NB4 (cell line): Measurements from ENCODE around the gene BRINP2.

Experiments
- POLR2A ChIP-seq: IDR thresholded peaks from 2 replicates; pipeline ENCODE4 v1.6.1; 2011; ENCODE audit warnings: mild to moderate bottlenecking; ENCODE audit not compliant: insufficient read length; ENCODE audit errors: extremely low read depth
- TF ChIP-seq, protein P1 (sequence below): IDR thresholded peaks from one replicate; pipeline ENCODE4 v1.5.1; 2012; ENCODE audit warnings: low read depth, low read length

DNA sequence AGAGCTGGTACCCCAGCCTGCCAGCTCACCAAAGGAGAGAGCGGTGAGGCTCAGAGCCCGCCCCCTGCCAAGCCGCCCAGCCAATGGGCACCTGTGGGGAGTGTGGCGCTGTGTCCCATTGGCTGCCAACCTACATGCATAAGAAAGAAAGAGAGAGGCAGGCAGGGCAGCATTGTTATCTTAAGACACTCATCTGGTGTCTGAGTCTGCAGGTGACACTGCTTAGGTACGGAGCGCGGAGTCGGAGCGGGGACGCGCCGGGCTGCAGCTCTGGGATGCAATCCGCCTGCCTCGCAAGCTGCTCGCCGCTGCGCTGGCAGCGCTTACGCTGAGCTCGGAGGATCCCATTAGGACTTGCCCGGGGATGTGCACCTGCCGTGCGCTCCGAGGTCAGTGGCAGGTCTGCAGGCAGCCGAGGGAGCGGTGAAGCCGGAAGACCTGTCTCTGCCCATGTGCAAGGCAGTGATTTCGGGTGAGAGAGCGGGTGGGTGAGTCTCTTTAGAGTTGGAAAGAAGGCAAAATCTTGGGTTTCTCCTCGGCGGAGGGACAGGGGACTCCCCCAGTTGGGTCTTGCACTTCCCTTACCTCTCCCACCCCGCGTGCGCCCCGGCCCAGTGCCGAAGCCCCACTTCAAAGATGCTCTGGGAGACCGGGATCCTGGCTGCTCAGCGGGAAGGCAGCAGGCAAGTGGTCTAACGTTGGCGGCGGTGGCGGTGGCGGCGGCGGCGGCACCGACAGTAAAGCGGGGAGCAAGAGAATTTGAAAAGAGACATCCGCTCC is at the start of gene BRINP2:
- TF ChIP-seq, protein P1, sequence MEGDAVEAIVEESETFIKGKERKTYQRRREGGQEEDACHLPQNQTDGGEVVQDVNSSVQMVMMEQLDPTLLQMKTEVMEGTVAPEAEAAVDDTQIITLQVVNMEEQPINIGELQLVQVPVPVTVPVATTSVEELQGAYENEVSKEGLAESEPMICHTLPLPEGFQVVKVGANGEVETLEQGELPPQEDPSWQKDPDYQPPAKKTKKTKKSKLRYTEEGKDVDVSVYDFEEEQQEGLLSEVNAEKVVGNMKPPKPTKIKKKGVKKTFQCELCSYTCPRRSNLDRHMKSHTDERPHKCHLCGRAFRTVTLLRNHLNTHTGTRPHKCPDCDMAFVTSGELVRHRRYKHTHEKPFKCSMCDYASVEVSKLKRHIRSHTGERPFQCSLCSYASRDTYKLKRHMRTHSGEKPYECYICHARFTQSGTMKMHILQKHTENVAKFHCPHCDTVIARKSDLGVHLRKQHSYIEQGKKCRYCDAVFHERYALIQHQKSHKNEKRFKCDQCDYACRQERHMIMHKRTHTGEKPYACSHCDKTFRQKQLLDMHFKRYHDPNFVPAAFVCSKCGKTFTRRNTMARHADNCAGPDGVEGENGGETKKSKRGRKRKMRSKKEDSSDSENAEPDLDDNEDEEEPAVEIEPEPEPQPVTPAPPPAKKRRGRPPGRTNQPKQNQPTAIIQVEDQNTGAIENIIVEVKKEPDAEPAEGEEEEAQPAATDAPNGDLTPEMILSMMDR, result no peak
- TF ChIP-seq POLR2A, result no peak
